HG02763 (cell line): ENCODE data around the gene PDCD1.

Source experiments
- ATAC-seq: cut with Tn5 transposase; IDR thresholded peaks from one replicate; pipeline ENCODE4 v1.9.1; 2021; ENCODE audit warnings: mild to moderate bottlenecking, moderate library complexity; ENCODE audit not compliant: unreplicated experiment

The PDCD1 gene

GRCh38 chr2:241865957-241866789, 7.5 kb upstream of the PDCD1 start:
- no peak for ATAC-seq

GRCh38 chr2:241865416-241865956, 6.8 kb upstream of the PDCD1 start:
- no peak for ATAC-seq

GRCh38 chr2:241864850-241865213, 6.1 kb upstream of the PDCD1 start:
- no peak for ATAC-seq

- ATAC-seq, result no peak
Measured at GRCh38 chr2:241864168-241864849, 5.6 kb upstream of the PDCD1 start.

- no peak for ATAC-seq
Measured at GRCh38 chr2:241863536-241863954, 4.9 kb upstream of the PDCD1 start.

- ATAC-seq, result no peak
Measured at GRCh38 chr2:241862775-241863535, 4.3 kb upstream of the PDCD1 start.

- ATAC-seq, result no peak
Measured at GRCh38 chr2:241862093-241862492, 3.4 kb upstream of the PDCD1 start.

- ATAC-seq, result no peak
Measured at GRCh38 chr2:241861264-241861663, 2.6 kb upstream of the PDCD1 start.

- ATAC-seq, result no peak
Measured at GRCh38 chr2:241860184-241861078, 1.7 kb upstream of the PDCD1 start.

- peak; percentile 34 for ATAC-seq
Measured at GRCh38 chr2:241859436-241860183, 916 bp upstream of the PDCD1 start.

- no peak for ATAC-seq
Measured at GRCh38 chr2:241859017-241859435, 332 bp upstream of the PDCD1 start.

GRCh38 chr2:241857572-241858121, 1.0 kb downstream of the PDCD1 start:
- no peak for ATAC-seq

- ATAC-seq, result no peak
Measured at GRCh38 chr2:241857041-241857541, 1.6 kb downstream of the PDCD1 start.

GRCh38 chr2:241855888-241856422, 2.7 kb downstream of the PDCD1 start:
- no peak for ATAC-seq

GRCh38 chr2:241855245-241855887, 3.3 kb downstream of the PDCD1 start:
- ATAC-seq, result no peak

GRCh38 chr2:241854342-241855244, 4.1 kb downstream of the PDCD1 start:
- ATAC-seq, result no peak

GRCh38 chr2:241853651-241854341, 4.9 kb downstream of the PDCD1 start:
- ATAC-seq, result no peak
